ENCODE results near the gene SLC7A9. TPM values are rescaled to one million over a fixed set of nuclear protein-coding genes. Genes with fewer than 3 reads are reported as not detected.

SLC7A9 gene
- total RNA-seq, 4 donors from 2014 or later: 0.96 TPM; not detected in 3

- no peak for ATAC-seq
- no peak overlapping the region for H3K4me3 ChIP-seq
- H3K27ac ChIP-seq: no peak overlapping the region
- H3K36me3 ChIP-seq: no peaks in the 10 kb centered on the region
- H3K27me3 ChIP-seq: peaks cover 15% of the 10 kb centered on the region
- H3K9me3 ChIP-seq: no peaks in the 10 kb centered on the region
- TF ChIP-seq POLR2A (IDR thresholded peaks at IDR 0.05): no peak
- no peak for TF ChIP-seq POLR2AphosphoS5 (IDR thresholded peaks at IDR 0.05)
- TF ChIP-seq CTCF (IDR thresholded peaks at IDR 0.05): no peak
- no peak for TF ChIP-seq EP300 (IDR thresholded peaks at IDR 0.05)
- H3K4me1 ChIP-seq: no peaks in the 10 kb centered on the region
- 64% methylated on average over 2 of the region's 13 CpGs; no CpG with 5 or more reads in 1 of the 2 donors for WGBS, 2 donors (ENCODE audit: low coverage in 1 of 2)
These were observed 5.7 kb downstream of the SLC7A9 start for GRCh38 chr19:32863841-32864240.

DNA sequence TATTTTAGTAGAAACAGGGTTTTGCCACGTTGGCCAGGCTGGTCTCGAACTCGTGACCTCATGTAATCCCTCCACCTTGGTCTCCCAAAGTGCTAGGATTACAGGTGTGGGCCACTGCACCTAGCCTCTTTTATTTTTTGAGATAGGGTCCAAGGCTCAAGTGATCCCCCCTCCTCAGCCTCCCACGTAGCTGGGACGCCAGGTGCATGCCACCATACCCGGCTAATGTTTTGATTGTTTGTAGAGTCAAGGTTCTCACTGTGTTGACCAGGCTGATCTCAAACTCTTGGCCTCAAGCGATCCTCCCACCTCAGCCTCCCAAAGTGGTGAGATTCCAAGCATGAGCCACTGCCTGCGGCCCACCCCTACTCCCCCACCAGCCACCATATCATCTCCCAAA is 6.3 kb downstream of the SLC7A9 start:
- WGBS, 2 donors (ENCODE audit: low coverage in 1 of 2): 91 to 100% methylated on average over 1 to 7 of the region's 8 CpGs
- H3K27me3 ChIP-seq: peaks cover 15% of the 10 kb centered on the region
- H3K9me3 ChIP-seq: no peaks in the 10 kb centered on the region
- H3K36me3 ChIP-seq: no peaks in the 10 kb centered on the region
- no peak for ATAC-seq
- no peaks in the 10 kb centered on the region for H3K4me1 ChIP-seq
- no peak for TF ChIP-seq POLR2AphosphoS5 (IDR thresholded peaks at IDR 0.05)
- no peak for TF ChIP-seq EP300 (IDR thresholded peaks at IDR 0.05)
- no peak for TF ChIP-seq CTCF (IDR thresholded peaks at IDR 0.05)
- no peak for TF ChIP-seq POLR2A (IDR thresholded peaks at IDR 0.05)
- no peak overlapping the region for H3K4me3 ChIP-seq
- H3K27ac ChIP-seq: no peak overlapping the region

DNA sequence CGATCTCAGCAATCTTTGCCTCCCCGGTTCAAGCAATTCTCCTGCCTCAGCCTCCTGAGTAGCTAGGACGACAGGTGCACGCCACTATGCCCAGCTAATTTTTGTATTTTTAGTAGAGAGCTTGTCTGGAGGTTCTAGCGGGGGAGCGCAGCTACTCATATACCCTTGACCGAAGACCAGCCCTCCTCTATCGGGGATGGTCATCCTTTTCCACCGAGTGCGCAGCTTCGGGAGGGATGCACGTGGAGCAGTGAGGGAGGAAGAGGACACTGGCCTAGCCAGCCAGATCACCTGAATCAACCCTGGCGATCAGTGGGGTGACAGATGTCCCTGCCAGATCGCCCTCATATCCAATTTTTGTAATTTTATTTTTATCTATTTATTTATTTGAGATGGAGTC is 6.8 kb downstream of the SLC7A9 start:
- no peak for TF ChIP-seq POLR2AphosphoS5 (IDR thresholded peaks at IDR 0.05)
- TF ChIP-seq CTCF (IDR thresholded peaks at IDR 0.05): no peak
- TF ChIP-seq POLR2A (IDR thresholded peaks at IDR 0.05): no peak
- no peak for TF ChIP-seq EP300 (IDR thresholded peaks at IDR 0.05)
- Histone ChIP-seq H3K27me3 (peaks cover 15% of the 10 kb centered on the region), H3K36me3 (no peaks in the 10 kb centered on the region), H3K9me3 (no peaks in the 10 kb centered on the region), H3K4me3 (no peak overlapping the region), H3K4me1 (no peaks in the 10 kb centered on the region), H3K27ac (no peak overlapping the region)
- ATAC-seq: no peak
- WGBS, 2 donors (ENCODE audit: low coverage in 1 of 2): 93% methylated on average over 7 of the region's 14 CpGs; no CpG with 5 or more reads in 1 of the 2 donors

GRCh38 chr19:32862173-32862572 is 7.4 kb downstream of the SLC7A9 start:
- no peaks in the 10 kb centered on the region for H3K4me1 ChIP-seq
- ATAC-seq: no peak
- WGBS, 2 donors (ENCODE audit: low coverage in 1 of 2): 81% methylated on average over 13 of the region's 19 CpGs; no CpG with 5 or more reads in 1 of the 2 donors
- H3K27me3 ChIP-seq: peaks cover 15% of the 10 kb centered on the region
- TF ChIP-seq CTCF (IDR thresholded peaks at IDR 0.05) (no peak), POLR2A (IDR thresholded peaks at IDR 0.05) (no peak), POLR2AphosphoS5 (IDR thresholded peaks at IDR 0.05) (no peak), EP300 (IDR thresholded peaks at IDR 0.05) (no peak)
- H3K36me3 ChIP-seq: no peaks in the 10 kb centered on the region
- no peaks in the 10 kb centered on the region for H3K9me3 ChIP-seq
- no peak overlapping the region for H3K4me3 ChIP-seq
- no peak overlapping the region for H3K27ac ChIP-seq

DNA sequence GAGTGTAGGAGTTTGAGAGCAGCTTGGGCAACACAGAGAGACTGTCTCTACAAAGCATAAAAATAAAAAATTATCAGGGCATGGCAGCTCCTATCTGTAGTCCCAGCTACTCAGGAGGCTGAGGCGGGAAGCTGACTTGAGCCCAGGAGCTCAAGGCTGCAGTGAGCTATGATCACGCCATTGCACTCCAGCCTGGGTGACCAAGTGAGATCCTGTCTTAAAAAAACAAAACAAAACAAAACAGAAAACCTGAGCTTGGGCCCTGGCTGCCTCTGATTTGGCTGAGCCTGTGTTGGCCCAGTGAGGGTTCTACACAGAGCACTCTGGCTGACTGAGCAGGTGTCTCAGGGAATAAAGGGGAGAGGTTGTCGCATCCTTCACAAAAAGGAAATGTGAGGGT is 8.0 kb downstream of the SLC7A9 start:
- TF ChIP-seq EP300 (IDR thresholded peaks at IDR 0.05) (no peak), CTCF (IDR thresholded peaks at IDR 0.05) (no peak), POLR2A (IDR thresholded peaks at IDR 0.05) (no peak), POLR2AphosphoS5 (IDR thresholded peaks at IDR 0.05) (no peak)
- H3K36me3 ChIP-seq: no peaks in the 10 kb centered on the region
- H3K4me1 ChIP-seq: no peaks in the 10 kb centered on the region
- WGBS, 2 donors (ENCODE audit: low coverage in 1 of 2): 100% methylated on average over 1 to 2 of the region's 3 CpGs
- no peak overlapping the region for H3K27ac ChIP-seq
- no peak overlapping the region for H3K4me3 ChIP-seq
- ATAC-seq: no peak
- no peaks in the 10 kb centered on the region for H3K9me3 ChIP-seq
- peaks cover 15% of the 10 kb centered on the region for H3K27me3 ChIP-seq

Measured in gastroesophageal sphincter (tissue), 4 donors.